Gastrocnemius medialis (tissue), 4 donors: ENCODE results near the gene PPP2R2C.

Experiments used
- POLR2A ChIP-seq, 2 donors: fragments of 450-650 bp; IDR thresholded peaks; one replicate each; pipeline ENCODE4 v1.6.1; 2017; ENCODE audit warnings: antibody characterized with exemption in 2 of 2, mild to moderate bottlenecking in 2 of 2, moderate library complexity in 2 of 2
- TF ChIP-seq, protein P1 (sequence below), 5 experiments: fragments of 450-650 bp in 3 of 5; fragments of 200-600 bp in 2 of 5; sonication (generic) in 2 of 5; IDR thresholded peaks in 4 of 5; conservative IDR thresholded peaks in 1 of 5; 1 replicate in 4 of 5; 2 replicates in 1 of 5; pipeline ENCODE4 v1.5.1; 2016 to 2019; ENCODE audit warnings: antibody characterized with exemption in 5 of 5, mild to moderate bottlenecking in 3 of 5, moderate library complexity in 3 of 5

DNA sequence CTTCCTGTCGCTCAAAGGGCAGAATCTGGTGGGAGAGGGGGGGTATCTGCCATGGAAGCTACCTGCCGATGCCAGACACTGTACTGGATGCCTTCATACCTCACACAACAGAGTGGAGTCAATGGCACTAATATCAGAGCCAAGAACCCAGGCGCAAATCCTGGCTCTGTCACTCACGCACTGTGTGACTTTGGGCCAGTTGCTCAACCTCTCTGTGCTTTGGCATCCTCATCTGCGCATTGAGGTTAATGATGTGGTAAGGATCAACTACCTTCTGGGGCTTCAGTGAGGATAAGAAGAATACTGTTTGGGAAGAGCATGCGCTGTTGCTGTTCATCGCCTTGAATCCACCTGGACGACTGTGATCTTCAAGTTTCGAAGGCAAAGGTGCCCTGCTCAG lies 70.6 kb downstream of the PPP2R2C start:
- TF ChIP-seq, protein P1, sequence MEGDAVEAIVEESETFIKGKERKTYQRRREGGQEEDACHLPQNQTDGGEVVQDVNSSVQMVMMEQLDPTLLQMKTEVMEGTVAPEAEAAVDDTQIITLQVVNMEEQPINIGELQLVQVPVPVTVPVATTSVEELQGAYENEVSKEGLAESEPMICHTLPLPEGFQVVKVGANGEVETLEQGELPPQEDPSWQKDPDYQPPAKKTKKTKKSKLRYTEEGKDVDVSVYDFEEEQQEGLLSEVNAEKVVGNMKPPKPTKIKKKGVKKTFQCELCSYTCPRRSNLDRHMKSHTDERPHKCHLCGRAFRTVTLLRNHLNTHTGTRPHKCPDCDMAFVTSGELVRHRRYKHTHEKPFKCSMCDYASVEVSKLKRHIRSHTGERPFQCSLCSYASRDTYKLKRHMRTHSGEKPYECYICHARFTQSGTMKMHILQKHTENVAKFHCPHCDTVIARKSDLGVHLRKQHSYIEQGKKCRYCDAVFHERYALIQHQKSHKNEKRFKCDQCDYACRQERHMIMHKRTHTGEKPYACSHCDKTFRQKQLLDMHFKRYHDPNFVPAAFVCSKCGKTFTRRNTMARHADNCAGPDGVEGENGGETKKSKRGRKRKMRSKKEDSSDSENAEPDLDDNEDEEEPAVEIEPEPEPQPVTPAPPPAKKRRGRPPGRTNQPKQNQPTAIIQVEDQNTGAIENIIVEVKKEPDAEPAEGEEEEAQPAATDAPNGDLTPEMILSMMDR (IDR thresholded peaks at IDR 0.05 in 4 of 5, conservative IDR thresholded peaks at IDR 0.05 in 1 of 5) = no peak
- no peak for TF ChIP-seq POLR2A (IDR thresholded peaks at IDR 0.05)
